ENCODE data around the gene HTR3E. TPM values are rescaled to one million over a fixed set of nuclear protein-coding genes. Genes with fewer than 3 reads are reported as not detected.

The HTR3E gene
- total and polyA plus RNA-seq, 2 of the 13 experiments (the other 11 are each of a cell fraction or from before 2014, with no cell fraction given): not detected

DNA sequence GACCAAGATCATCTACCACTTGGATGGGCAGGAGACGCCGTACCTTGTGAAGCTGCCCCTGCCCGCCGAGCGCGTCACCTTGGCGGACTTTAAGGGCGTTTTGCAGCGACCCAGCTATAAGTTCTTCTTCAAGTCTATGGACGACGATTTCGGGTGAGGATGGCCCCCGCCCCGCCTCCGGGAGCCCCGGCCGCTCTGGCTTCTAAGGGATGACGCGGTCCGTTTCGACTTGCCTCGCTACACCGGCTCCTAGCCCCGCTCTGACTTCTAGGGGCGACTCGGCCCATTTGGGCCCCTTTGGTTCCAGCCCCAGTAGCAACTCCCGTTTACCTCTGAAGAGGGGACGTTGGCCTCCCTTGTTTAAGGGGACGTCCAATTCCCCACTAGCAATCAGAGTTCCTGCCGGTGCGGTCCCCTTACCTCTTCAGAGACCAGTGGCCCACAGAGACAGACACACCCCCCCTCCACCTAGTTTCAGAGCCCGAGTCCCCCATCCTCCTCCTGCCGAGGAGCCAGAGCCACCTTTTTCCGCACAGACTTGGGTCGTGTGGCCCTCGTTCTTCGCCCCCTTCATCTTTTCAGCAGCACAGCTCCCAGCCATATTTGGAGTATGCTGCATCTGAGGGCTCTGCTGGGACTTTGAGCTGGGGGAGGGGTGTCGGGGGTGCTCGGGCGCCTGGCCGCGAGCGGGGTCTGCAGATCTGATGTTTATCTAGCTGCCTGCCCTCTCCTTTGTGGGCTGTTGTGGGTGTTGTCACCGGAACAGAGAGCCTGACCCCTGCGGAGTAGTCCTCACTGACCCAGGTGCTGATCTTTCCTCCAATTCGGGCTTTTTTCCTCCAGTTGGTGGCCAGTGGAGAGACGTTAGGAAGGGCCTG lies 59.0 kb downstream of the HTR3E start (continued):
- TF ChIP-seq ZNF891 (CRISPR knock-in tag; IDR thresholded peaks at IDR 0.05) (0 out of 2 replicates have a peak, but pooled peaks have one; percentile 39), ZNF563 (CRISPR knock-in tag; IDR thresholded peaks at IDR 0.05) (peak; percentile 12; the same call in 1 of the 2 replicates), LCORL (IDR thresholded peaks at IDR 0.05) (no peak), LCORL (CRISPR knock-in tag; IDR thresholded peaks at IDR 0.05) (peak; percentile 67; the same call in 1 of the 2 replicates), CBX1 (IDR thresholded peaks at IDR 0.05; ENCODE audit: low read depth) (no peak), ZSCAN21 (CRISPR knock-in tag; IDR thresholded peaks at IDR 0.05; ENCODE audit: borderline replicate concordance) (no peak), ZNF703 (CRISPR knock-in tag; IDR thresholded peaks at IDR 0.05; ENCODE audit: borderline replicate concordance) (0 out of 2 replicates have a peak, but pooled peaks have one; percentile 28), ARNT (IDR thresholded peaks at IDR 0.05) (no peak), ZEB1 (IDR thresholded peaks at IDR 0.05; ENCODE audit: insufficient replicate concordance, low read depth) (peak; percentile 34), TGIF2 (CRISPR knock-in tag; IDR thresholded peaks at IDR 0.05) (no peak), ZNF564 (CRISPR knock-in tag; IDR thresholded peaks at IDR 0.05) (0 out of 2 replicates have a peak, but pooled peaks have one; percentile 58)
- TF ChIP-seq, protein P1, sequence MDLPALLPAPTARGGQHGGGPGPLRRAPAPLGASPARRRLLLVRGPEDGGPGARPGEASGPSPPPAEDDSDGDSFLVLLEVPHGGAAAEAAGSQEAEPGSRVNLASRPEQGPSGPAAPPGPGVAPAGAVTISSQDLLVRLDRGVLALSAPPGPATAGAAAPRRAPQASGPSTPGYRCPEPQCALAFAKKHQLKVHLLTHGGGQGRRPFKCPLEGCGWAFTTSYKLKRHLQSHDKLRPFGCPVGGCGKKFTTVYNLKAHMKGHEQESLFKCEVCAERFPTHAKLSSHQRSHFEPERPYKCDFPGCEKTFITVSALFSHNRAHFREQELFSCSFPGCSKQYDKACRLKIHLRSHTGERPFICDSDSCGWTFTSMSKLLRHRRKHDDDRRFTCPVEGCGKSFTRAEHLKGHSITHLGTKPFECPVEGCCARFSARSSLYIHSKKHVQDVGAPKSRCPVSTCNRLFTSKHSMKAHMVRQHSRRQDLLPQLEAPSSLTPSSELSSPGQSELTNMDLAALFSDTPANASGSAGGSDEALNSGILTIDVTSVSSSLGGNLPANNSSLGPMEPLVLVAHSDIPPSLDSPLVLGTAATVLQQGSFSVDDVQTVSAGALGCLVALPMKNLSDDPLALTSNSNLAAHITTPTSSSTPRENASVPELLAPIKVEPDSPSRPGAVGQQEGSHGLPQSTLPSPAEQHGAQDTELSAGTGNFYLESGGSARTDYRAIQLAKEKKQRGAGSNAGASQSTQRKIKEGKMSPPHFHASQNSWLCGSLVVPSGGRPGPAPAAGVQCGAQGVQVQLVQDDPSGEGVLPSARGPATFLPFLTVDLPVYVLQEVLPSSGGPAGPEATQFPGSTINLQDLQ (CRISPR knock-in tag; IDR thresholded peaks at IDR 0.05): peak; percentile 79; the same call in 1 of the 2 replicates
- TF ChIP-seq, protein P2, sequence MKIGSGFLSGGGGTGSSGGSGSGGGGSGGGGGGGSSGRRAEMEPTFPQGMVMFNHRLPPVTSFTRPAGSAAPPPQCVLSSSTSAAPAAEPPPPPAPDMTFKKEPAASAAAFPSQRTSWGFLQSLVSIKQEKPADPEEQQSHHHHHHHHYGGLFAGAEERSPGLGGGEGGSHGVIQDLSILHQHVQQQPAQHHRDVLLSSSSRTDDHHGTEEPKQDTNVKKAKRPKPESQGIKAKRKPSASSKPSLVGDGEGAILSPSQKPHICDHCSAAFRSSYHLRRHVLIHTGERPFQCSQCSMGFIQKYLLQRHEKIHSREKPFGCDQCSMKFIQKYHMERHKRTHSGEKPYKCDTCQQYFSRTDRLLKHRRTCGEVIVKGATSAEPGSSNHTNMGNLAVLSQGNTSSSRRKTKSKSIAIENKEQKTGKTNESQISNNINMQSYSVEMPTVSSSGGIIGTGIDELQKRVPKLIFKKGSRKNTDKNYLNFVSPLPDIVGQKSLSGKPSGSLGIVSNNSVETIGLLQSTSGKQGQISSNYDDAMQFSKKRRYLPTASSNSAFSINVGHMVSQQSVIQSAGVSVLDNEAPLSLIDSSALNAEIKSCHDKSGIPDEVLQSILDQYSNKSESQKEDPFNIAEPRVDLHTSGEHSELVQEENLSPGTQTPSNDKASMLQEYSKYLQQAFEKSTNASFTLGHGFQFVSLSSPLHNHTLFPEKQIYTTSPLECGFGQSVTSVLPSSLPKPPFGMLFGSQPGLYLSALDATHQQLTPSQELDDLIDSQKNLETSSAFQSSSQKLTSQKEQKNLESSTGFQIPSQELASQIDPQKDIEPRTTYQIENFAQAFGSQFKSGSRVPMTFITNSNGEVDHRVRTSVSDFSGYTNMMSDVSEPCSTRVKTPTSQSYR (CRISPR knock-in tag; IDR thresholded peaks at IDR 0.05; ENCODE audit: borderline replicate concordance): peak; percentile 84
- TF ChIP-seq, protein P3, sequence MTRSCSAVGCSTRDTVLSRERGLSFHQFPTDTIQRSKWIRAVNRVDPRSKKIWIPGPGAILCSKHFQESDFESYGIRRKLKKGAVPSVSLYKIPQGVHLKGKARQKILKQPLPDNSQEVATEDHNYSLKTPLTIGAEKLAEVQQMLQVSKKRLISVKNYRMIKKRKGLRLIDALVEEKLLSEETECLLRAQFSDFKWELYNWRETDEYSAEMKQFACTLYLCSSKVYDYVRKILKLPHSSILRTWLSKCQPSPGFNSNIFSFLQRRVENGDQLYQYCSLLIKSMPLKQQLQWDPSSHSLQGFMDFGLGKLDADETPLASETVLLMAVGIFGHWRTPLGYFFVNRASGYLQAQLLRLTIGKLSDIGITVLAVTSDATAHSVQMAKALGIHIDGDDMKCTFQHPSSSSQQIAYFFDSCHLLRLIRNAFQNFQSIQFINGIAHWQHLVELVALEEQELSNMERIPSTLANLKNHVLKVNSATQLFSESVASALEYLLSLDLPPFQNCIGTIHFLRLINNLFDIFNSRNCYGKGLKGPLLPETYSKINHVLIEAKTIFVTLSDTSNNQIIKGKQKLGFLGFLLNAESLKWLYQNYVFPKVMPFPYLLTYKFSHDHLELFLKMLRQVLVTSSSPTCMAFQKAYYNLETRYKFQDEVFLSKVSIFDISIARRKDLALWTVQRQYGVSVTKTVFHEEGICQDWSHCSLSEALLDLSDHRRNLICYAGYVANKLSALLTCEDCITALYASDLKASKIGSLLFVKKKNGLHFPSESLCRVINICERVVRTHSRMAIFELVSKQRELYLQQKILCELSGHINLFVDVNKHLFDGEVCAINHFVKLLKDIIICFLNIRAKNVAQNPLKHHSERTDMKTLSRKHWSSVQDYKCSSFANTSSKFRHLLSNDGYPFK (CRISPR knock-in tag; IDR thresholded peaks at IDR 0.05; ENCODE audit: borderline replicate concordance): peak; percentile 68
- TF ChIP-seq, protein P4, sequence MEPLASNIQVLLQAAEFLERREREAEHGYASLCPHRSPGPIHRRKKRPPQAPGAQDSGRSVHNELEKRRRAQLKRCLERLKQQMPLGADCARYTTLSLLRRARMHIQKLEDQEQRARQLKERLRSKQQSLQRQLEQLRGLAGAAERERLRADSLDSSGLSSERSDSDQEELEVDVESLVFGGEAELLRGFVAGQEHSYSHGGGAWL (CRISPR knock-in tag; IDR thresholded peaks at IDR 0.05): 0 out of 2 replicates have a peak, but pooled peaks have one; percentile 51
- TF ChIP-seq, protein P5, sequence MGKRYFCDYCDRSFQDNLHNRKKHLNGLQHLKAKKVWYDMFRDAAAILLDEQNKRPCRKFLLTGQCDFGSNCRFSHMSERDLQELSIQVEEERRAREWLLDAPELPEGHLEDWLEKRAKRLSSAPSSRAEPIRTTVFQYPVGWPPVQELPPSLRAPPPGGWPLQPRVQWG (CRISPR knock-in tag; IDR thresholded peaks at IDR 0.05; ENCODE audit: borderline replicate concordance, low read depth): no peak
- TF ChIP-seq, protein P6, sequence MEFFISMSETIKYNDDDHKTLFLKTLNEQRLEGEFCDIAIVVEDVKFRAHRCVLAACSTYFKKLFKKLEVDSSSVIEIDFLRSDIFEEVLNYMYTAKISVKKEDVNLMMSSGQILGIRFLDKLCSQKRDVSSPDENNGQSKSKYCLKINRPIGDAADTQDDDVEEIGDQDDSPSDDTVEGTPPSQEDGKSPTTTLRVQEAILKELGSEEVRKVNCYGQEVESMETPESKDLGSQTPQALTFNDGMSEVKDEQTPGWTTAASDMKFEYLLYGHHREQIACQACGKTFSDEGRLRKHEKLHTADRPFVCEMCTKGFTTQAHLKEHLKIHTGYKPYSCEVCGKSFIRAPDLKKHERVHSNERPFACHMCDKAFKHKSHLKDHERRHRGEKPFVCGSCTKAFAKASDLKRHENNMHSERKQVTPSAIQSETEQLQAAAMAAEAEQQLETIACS (CRISPR knock-in tag; IDR thresholded peaks at IDR 0.05): 0 out of 2 replicates have a peak, but pooled peaks have one; percentile 16

Measured in HepG2 (cell line).